Measurements from ENCODE around the gene ZNF211.

DNA sequence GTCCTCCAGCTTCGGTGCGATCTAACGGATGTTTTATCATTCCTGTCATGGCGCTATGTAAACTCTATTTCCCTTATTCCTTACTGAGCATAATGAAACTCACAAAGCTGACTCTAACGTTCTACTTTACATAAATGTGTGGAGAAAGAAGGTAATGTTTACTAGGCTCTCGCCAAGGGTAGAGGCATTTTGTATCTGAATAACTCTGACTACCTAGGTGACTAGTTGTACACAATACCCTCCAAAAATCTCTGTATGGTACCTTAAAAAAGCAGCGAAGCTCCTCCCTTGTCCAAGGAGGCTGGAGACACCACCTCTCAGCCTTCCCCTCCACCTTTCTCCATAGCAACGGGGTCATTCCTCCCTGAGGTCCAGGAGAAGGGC lies 33.6 kb upstream of the ZNF211 start:
- TF ChIP-seq, protein P1, sequence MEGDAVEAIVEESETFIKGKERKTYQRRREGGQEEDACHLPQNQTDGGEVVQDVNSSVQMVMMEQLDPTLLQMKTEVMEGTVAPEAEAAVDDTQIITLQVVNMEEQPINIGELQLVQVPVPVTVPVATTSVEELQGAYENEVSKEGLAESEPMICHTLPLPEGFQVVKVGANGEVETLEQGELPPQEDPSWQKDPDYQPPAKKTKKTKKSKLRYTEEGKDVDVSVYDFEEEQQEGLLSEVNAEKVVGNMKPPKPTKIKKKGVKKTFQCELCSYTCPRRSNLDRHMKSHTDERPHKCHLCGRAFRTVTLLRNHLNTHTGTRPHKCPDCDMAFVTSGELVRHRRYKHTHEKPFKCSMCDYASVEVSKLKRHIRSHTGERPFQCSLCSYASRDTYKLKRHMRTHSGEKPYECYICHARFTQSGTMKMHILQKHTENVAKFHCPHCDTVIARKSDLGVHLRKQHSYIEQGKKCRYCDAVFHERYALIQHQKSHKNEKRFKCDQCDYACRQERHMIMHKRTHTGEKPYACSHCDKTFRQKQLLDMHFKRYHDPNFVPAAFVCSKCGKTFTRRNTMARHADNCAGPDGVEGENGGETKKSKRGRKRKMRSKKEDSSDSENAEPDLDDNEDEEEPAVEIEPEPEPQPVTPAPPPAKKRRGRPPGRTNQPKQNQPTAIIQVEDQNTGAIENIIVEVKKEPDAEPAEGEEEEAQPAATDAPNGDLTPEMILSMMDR (IDR thresholded peaks at IDR 0.05 in 4 of 5, conservative IDR thresholded peaks at IDR 0.05 in 1 of 5) = no peak
- no peak for TF ChIP-seq POLR2A (IDR thresholded peaks at IDR 0.05)
